GM19193 (cell line): ENCODE measurements around the gene PLAC1.

Experiments
- POLR2A ChIP-seq: IDR thresholded peaks from 4 replicates; pipeline ENCODE4 v1.6.1; 2011; ENCODE audit not compliant: insufficient read depth, insufficient read length; ENCODE audit errors: extremely low read depth

PLAC1 gene

DNA sequence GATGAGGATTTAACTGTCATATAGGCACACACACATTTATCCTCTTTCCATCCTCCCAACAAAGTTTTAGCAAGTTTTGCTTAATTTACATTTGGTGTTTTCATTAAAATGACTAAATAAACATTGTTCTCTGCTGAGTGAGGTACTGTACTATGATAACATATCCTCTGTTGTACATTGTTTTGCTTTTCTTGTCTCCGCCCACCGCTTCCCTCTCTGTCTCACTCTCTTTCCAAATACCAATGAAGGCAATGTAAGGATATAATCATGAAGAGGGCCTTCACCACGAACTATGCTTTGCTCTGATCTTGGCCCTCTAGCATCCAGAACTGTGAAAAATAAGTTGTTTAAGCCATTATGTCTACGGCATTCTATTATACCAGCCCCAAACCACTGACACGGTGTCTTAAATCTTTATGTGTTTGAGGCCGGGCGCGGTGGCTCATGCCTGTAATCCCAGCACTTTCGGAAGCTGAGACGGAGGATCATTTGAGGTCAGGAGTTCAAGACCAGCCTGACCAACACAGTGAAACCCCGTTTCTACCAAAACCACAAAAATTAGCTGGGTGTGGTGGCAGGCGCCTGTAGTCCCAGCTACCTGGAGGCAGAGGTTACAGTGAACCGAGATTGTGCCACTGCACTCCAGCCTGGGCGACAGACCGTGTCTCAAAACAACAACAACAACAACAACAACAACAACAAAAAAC lies 133.0 kb downstream of the PLAC1 start:
- TF ChIP-seq POLR2A = no peak

DNA sequence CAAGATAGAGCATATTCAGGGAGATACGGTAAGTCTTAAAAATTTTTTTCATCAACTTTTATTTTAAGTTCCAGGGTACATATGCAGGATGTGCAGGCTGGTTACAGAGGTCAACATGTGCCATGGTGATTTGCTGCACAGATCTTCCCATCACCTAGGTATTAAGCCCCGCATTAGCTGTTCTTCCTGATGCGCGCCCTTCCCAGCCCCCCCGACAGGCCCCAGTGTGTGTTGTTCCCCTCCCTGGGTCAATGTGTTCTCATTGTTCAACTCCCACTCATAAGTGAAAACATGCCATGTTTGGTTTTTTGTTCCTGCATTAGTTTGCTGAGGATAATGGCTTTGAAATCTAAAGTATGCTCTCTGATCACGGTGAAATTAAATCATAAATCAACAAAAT lies 134.1 kb downstream of the PLAC1 start:
- no peak for TF ChIP-seq POLR2A

DNA sequence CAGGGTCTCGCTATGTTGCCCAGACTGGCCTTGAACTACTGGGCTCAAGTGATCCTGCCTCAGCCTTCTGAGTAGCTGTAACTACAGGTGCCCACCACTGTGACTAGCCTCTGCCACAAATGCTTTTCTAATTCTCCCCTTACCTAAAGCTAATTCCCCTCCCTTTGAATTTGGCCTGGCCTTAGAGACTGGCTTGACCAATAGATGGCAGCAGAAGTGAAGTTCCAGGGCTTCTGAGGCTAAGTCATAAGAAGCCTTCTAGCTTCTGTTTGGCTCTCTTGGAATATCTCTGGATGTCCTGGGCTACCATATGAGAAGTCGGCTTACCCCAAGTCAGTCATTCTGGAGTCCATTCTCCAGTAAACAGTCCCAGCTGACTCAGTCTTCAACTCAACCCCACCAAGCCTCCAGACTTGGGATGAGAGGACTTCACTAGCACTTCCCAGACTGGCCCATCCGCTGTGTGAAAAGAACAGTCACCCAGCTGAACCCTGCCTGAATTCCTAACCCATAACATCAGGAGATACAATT lies 137.3 kb downstream of the PLAC1 start:
- no peak for TF ChIP-seq POLR2A
